Measurements from ENCODE around the gene XPR1.

Gene XPR1

DNA sequence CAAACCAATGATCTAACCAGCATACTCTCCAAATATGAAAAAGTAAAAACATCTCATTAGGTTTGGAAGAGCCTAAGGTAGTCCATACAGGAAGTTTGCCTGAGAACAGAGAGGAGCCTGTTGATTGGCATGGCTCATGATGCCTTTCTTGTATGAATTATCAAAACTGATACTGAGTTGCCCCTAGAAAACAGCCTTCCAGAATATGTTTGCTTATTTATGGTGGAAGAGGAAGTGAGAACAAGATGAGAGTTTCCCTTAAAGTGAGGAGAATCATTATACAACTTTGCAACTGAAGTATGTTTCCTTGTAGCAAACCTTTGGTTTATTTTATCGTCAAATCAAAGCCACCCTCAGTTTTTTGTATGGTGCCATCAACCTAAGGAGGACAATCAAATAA is 257.0 kb downstream of the XPR1 start:
- H3K9me2 ChIP-seq (replicated peaks; ENCODE audit: insufficient read depth, low read length), result no peaks in the 10 kb centered on the region
- no peaks in the 10 kb centered on the region for H3K36me3 ChIP-seq (ENCODE audit: low read length)
- no peak for TF ChIP-seq EZH2phosphoT487 (conservative IDR thresholded peaks at IDR 0.05; ENCODE audit: low read length)
- TF ChIP-seq, protein P1, sequence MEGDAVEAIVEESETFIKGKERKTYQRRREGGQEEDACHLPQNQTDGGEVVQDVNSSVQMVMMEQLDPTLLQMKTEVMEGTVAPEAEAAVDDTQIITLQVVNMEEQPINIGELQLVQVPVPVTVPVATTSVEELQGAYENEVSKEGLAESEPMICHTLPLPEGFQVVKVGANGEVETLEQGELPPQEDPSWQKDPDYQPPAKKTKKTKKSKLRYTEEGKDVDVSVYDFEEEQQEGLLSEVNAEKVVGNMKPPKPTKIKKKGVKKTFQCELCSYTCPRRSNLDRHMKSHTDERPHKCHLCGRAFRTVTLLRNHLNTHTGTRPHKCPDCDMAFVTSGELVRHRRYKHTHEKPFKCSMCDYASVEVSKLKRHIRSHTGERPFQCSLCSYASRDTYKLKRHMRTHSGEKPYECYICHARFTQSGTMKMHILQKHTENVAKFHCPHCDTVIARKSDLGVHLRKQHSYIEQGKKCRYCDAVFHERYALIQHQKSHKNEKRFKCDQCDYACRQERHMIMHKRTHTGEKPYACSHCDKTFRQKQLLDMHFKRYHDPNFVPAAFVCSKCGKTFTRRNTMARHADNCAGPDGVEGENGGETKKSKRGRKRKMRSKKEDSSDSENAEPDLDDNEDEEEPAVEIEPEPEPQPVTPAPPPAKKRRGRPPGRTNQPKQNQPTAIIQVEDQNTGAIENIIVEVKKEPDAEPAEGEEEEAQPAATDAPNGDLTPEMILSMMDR (IDR thresholded peaks at IDR 0.05; ENCODE audit: insufficient read depth, low read length, poor library complexity, severe bottlenecking), result no peak
- no peak overlapping the region for H2AFZ ChIP-seq (ENCODE audit: low read depth, low read length, severe bottlenecking)
- no peaks in the 10 kb centered on the region for H3K9me3 ChIP-seq (ENCODE audit: insufficient read depth, low read length)
- no peak overlapping the region for H3K9ac ChIP-seq (ENCODE audit: low read length)
- H3K4me2 ChIP-seq (ENCODE audit: low read depth, low read length, poor library complexity, severe bottlenecking), result no peak overlapping the region
- H3K79me2 ChIP-seq (ENCODE audit: insufficient read depth, low read length), result no peaks in the 10 kb centered on the region
- no peaks in the 10 kb centered on the region for H3F3A ChIP-seq (ENCODE audit: insufficient read depth)
- H4K20me1 ChIP-seq (ENCODE audit: low read depth, low read length), result no peaks in the 10 kb centered on the region
- H3K27me3 ChIP-seq (ENCODE audit: low read length), result no peaks in the 10 kb centered on the region
- no peak overlapping the region for H3K4me3 ChIP-seq (ENCODE audit: insufficient read depth, low read length, poor library complexity, severe bottlenecking)
- no peak overlapping the region for H3K27ac ChIP-seq (ENCODE audit: low read depth, low read length)

DNA sequence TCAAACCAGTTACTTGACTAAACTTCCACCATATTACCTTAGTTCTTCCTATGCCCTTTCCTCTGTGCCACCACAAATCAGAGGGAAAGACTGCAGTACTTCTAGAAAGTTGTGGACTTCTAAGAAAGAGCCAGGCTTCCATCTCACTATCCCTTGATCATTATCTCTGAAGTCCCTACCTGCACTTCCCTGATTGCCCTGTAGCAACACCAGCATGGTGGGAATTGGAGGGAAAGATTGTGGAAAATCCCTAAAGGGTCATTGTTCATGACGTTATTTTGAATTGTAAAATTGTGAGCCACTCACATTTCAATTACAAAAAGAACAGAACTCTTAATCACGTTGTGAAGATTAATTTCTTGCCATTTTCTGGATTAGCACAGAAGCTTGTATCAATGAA is 257.5 kb downstream of the XPR1 start:
- Histone ChIP-seq H3K36me3 (ENCODE audit: low read length) (no peaks in the 10 kb centered on the region), H3K9me2 (replicated peaks; ENCODE audit: insufficient read depth, low read length) (no peaks in the 10 kb centered on the region), H3K27ac (ENCODE audit: low read depth, low read length) (no peak overlapping the region), H3K4me2 (ENCODE audit: low read depth, low read length, poor library complexity, severe bottlenecking) (no peak overlapping the region), H3K27me3 (ENCODE audit: low read length) (no peaks in the 10 kb centered on the region), H3K79me2 (ENCODE audit: insufficient read depth, low read length) (no peaks in the 10 kb centered on the region), H3F3A (ENCODE audit: insufficient read depth) (no peaks in the 10 kb centered on the region), H3K9ac (ENCODE audit: low read length) (no peak overlapping the region), H3K9me3 (ENCODE audit: insufficient read depth, low read length) (no peaks in the 10 kb centered on the region), H3K4me3 (ENCODE audit: insufficient read depth, low read length, poor library complexity, severe bottlenecking) (no peak overlapping the region), H2AFZ (ENCODE audit: low read depth, low read length, severe bottlenecking) (no peak overlapping the region), H4K20me1 (ENCODE audit: low read depth, low read length) (no peaks in the 10 kb centered on the region)
- TF ChIP-seq EZH2phosphoT487 (conservative IDR thresholded peaks at IDR 0.05; ENCODE audit: low read length), result no peak
- TF ChIP-seq, protein P1 (IDR thresholded peaks at IDR 0.05; ENCODE audit: insufficient read depth, low read length, poor library complexity, severe bottlenecking), result no peak

DNA sequence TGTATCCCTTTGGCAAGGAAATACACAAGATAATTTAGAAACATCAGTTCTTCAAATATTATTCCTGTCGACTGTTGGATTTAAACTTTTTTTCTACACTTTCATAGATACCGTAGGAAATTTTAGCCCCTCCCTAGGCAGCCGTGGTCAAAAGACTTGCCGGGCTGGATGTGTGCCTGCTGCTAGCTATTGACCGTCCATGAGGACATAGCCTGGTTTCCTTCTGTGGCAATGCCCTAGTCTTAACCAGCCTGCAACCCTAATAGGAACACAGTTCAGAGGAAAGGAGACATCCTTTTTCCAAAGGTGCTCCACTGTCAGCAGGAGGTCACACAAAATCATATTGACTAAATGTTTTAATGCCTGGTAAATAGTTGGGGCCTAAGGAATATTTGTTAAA is 260.4 kb downstream of the XPR1 start:
- no peak overlapping the region for H3K4me3 ChIP-seq (ENCODE audit: insufficient read depth, low read length, poor library complexity, severe bottlenecking)
- no peaks in the 10 kb centered on the region for H3K9me3 ChIP-seq (ENCODE audit: insufficient read depth, low read length)

More for the DNA sequence above, 260.4 kb downstream of the XPR1 start:
- H2AFZ ChIP-seq (ENCODE audit: low read depth, low read length, severe bottlenecking), result no peak overlapping the region
- H3K9me2 ChIP-seq (replicated peaks; ENCODE audit: insufficient read depth, low read length), result no peaks in the 10 kb centered on the region
- no peak for TF ChIP-seq EZH2phosphoT487 (conservative IDR thresholded peaks at IDR 0.05; ENCODE audit: low read length)
- TF ChIP-seq, protein P1 (IDR thresholded peaks at IDR 0.05; ENCODE audit: insufficient read depth, low read length, poor library complexity, severe bottlenecking), result no peak
- no peak overlapping the region for H3K9ac ChIP-seq (ENCODE audit: low read length)
- no peaks in the 10 kb centered on the region for H3K27me3 ChIP-seq (ENCODE audit: low read length)
- H3K36me3 ChIP-seq (ENCODE audit: low read length), result no peaks in the 10 kb centered on the region
- H4K20me1 ChIP-seq (ENCODE audit: low read depth, low read length), result no peaks in the 10 kb centered on the region
- no peak overlapping the region for H3K4me2 ChIP-seq (ENCODE audit: low read depth, low read length, poor library complexity, severe bottlenecking)
- H3K27ac ChIP-seq (ENCODE audit: low read depth, low read length), result no peak overlapping the region
- no peaks in the 10 kb centered on the region for H3F3A ChIP-seq (ENCODE audit: insufficient read depth)
- H3K79me2 ChIP-seq (ENCODE audit: insufficient read depth, low read length), result no peaks in the 10 kb centered on the region
